ENCODE measurements around the gene SHB.

Gene SHB

GRCh38 chr9:38039907-38040682 is 28.9 kb downstream of the SHB start:
- no peak for DNase-seq

- no peak for DNase-seq
Observed at GRCh38 chr9:38039090-38039906, 29.7 kb downstream of the SHB start.

- peak; percentile 63 for DNase-seq
Observed at GRCh38 chr9:38038307-38039089, 30.5 kb downstream of the SHB start.

GRCh38 chr9:38037981-38038306 is 31.1 kb downstream of the SHB start:
- no peak for DNase-seq

- DNase-seq: peak; percentile 68
Observed at GRCh38 chr9:38036359-38037084, 32.5 kb downstream of the SHB start.

GRCh38 chr9:38035873-38036272 is 33.2 kb downstream of the SHB start:
- peak; percentile 93 for DNase-seq

- DNase-seq: no peak
Observed at GRCh38 chr9:38033941-38034340, 35.1 kb downstream of the SHB start.

- no peak for DNase-seq
Observed at GRCh38 chr9:38032266-38033110, 36.5 kb downstream of the SHB start.

- no peak for DNase-seq
Observed at GRCh38 chr9:38031594-38031993, 37.4 kb downstream of the SHB start.

- no peak for DNase-seq
Observed at GRCh38 chr9:38030658-38031057, 38.4 kb downstream of the SHB start.

GRCh38 chr9:38029915-38030638 is 39.0 kb downstream of the SHB start:
- no peak for DNase-seq

- no peak for DNase-seq
Observed at GRCh38 chr9:38027714-38028113, 41.3 kb downstream of the SHB start.

GRCh38 chr9:38026840-38027527 is 42.0 kb downstream of the SHB start:
- DNase-seq: no peak

GRCh38 chr9:38026021-38026809 is 42.8 kb downstream of the SHB start:
- DNase-seq: peak; percentile 97

GRCh38 chr9:38025166-38025565 is 43.9 kb downstream of the SHB start:
- no peak for DNase-seq

GRCh38 chr9:38024036-38024681 is 44.9 kb downstream of the SHB start:
- DNase-seq: peak; percentile 62

- no peak for DNase-seq
Observed at GRCh38 chr9:38023661-38024035, 45.4 kb downstream of the SHB start.

GRCh38 chr9:38022995-38023394 is 46.0 kb downstream of the SHB start:
- DNase-seq: no peak

GRCh38 chr9:38022203-38022895 is 46.7 kb downstream of the SHB start:
- no peak for DNase-seq
